GM12878 (cell line): ENCODE measurements around the gene SH3BGRL3. TPM values are rescaled to one million over a fixed set of nuclear protein-coding genes. Genes with fewer than 3 reads are reported as not detected.

Experiments used
- ATAC-seq: fragments of 200-7000 bp; cut with Tn5 transposase; 3 replicates; pipeline ENCODE4 v1.9.1; 2020; ENCODE audit warnings: mild to moderate bottlenecking, moderate library complexity
- BruUV-seq: library from RNA; stranded (reverse); fragments of 400-500 nt; replicated peaks from 2 replicates; lab custom pipeline; 2021; lab: Mats Ljungman, UMichigan
- CTCF ChIA-PET: fragments of 300-600 bp; sonication (Branson Sonifier 250); formaldehyde crosslinking; extraction: SDS; loops from one replicate; lab custom pipeline; 2021; ENCODE audit warnings: inconsistent platforms; lab: Yijun Ruan, JAX
- POLR2A ChIA-PET: fragments of 350-600 bp; formaldehyde crosslinking; extraction: SDS; loops from one replicate; lab custom pipeline; 2021; ENCODE audit warnings: inconsistent platforms; lab: Charles Lee
- RAD21 ChIA-PET: fragments of 300-600 bp; sonication (Branson Sonifier 250); formaldehyde crosslinking; loops from one replicate; lab custom pipeline; 2023; ENCODE audit warnings: antibody characterized with exemption; ENCODE audit not compliant: unreplicated experiment; lab: Charles Lee
- SMC1A ChIA-PET: fragments of 300-600 bp; sonication (Branson Sonifier 250); formaldehyde crosslinking; loops from one replicate; lab custom pipeline; 2023; ENCODE audit not compliant: unreplicated experiment, uncharacterized antibody; lab: Charles Lee
- DNase-seq: peaks from one replicate; pipeline ENCODE4 v3.0.0-alpha.2; 2011; ENCODE audit warnings: low read depth, low spot score
- FAIRE-seq: peaks from 3 replicates; lab custom pipeline; 2011; peaks lifted over from hg19 to GRCh38; lab: Jason Lieb, UNC
- H2AFZ ChIP-seq: 2 replicates; pipeline ENCODE4 v1.6.0; 2011; ENCODE audit warnings: low read depth, low read length, control low read depth; ENCODE audit not compliant: control insufficient read depth
- H3K27ac ChIP-seq: 2 replicates; pipeline ENCODE4 v1.5.1; 2011; ENCODE audit warnings: control low read depth; ENCODE audit not compliant: control insufficient read depth, insufficient read depth
- H3K27me3 ChIP-seq, 2 experiments: replicated peaks in 1 of 2; 2 replicates each; pipeline versions ENCODE4 v1.6.0 to v1.6.1; 2011; ENCODE audit warnings: low read length in 1 of 2; ENCODE audit not compliant: control insufficient read depth in 2 of 2, insufficient read depth in 2 of 2
- H3K36me3 ChIP-seq, 2 experiments: 2 replicates each; pipeline ENCODE4 v1.5.1; 2011; ENCODE audit warnings: low read length in 1 of 2; ENCODE audit not compliant: control insufficient read depth in 2 of 2, insufficient read depth in 2 of 2
- H3K4me1 ChIP-seq: 2 replicates; pipeline ENCODE4 v1.6.1; 2011; ENCODE audit warnings: mild to moderate bottlenecking, low read length, moderate library complexity, mixed read lengths; ENCODE audit not compliant: control insufficient read depth, insufficient read depth
- H3K4me2 ChIP-seq: 2 replicates; pipeline ENCODE4 v1.6.0; 2011; ENCODE audit warnings: control low read depth; ENCODE audit not compliant: control insufficient read depth, insufficient read depth
- H3K4me3 ChIP-seq: fragments of 200-600 bp; sonication (generic); 2 replicates; pipeline ENCODE4 v1.5.1; 2016
- H3K79me2 ChIP-seq: 2 replicates; pipeline ENCODE4 v1.6.0; 2011; ENCODE audit warnings: low read length; ENCODE audit not compliant: control insufficient read depth, insufficient read depth
- H3K9ac ChIP-seq: 2 replicates; pipeline ENCODE4 v1.8.0; 2011; ENCODE audit warnings: low read length, control low read depth, mixed read lengths; ENCODE audit not compliant: control insufficient read depth, insufficient read depth
- H3K9me3 ChIP-seq: replicated peaks from 3 replicates; pipeline ENCODE4 v1.5.1; 2011; ENCODE audit warnings: mild to moderate bottlenecking, low read length; ENCODE audit not compliant: control insufficient read depth, insufficient read depth
- H4K20me1 ChIP-seq: 2 replicates; pipeline ENCODE4 v1.6.0; 2011; ENCODE audit not compliant: control insufficient read depth, insufficient read depth
- BCL11A ChIP-seq: IDR thresholded peaks from 2 replicates; pipeline ENCODE4 v1.6.1; 2011; ENCODE audit warnings: low read depth, low read length
- CHD2 ChIP-seq: IDR thresholded peaks from 2 replicates; pipeline ENCODE4 v1.6.1; 2011; ENCODE audit warnings: low read depth, low read length, improper control_type of control experiment, borderline replicate concordance
- HDGF ChIP-seq: fragments of 450-650 bp; IDR thresholded peaks from 2 replicates; pipeline ENCODE4 v1.6.1; 2016; ENCODE audit warnings: antibody characterized with exemption
- HSF1 ChIP-seq: fragments of 150-350 bp; IDR thresholded peaks from 2 replicates; pipeline ENCODE4 v1.6.1; 2014; ENCODE audit warnings: mild to moderate bottlenecking, low read depth, low read length
- IKZF2 ChIP-seq, 2 experiments: fragments of 450-650 bp; IDR thresholded peaks; 2 replicates each; pipeline ENCODE4 v1.6.1; 2017; ENCODE audit warnings: mild to moderate bottlenecking in 2 of 2, moderate library complexity in 2 of 2
- MEF2A ChIP-seq: IDR thresholded peaks from 2 replicates; pipeline ENCODE4 v1.6.1; 2011; ENCODE audit warnings: low read depth, mild to moderate bottlenecking, low read length, moderate library complexity; ENCODE audit not compliant: insufficient read depth
- NFYA ChIP-seq: IDR thresholded peaks from 2 replicates; pipeline ENCODE4 v1.6.1; 2011; ENCODE audit warnings: low read depth, mild to moderate bottlenecking, low read length, improper control_type of control experiment, borderline replicate concordance
- NFYB ChIP-seq: IDR thresholded peaks from 2 replicates; pipeline ENCODE4 v1.6.1; 2011; ENCODE audit warnings: low read depth, mild to moderate bottlenecking, low read length, improper control_type of control experiment, moderate library complexity; ENCODE audit not compliant: insufficient read depth
- NR2C2 ChIP-seq: IDR thresholded peaks from 2 replicates; pipeline ENCODE4 v1.6.1; 2011; ENCODE audit warnings: borderline replicate concordance, low read depth; ENCODE audit not compliant: control insufficient read depth, insufficient read length
- POU2F2 ChIP-seq: IDR thresholded peaks from 3 replicates; pipeline ENCODE4 v1.6.1; 2011; ENCODE audit warnings: low read depth, mild to moderate bottlenecking, low read length, borderline replicate concordance
- RCOR1 ChIP-seq: conservative IDR thresholded peaks from 2 replicates; pipeline ENCODE4 v1.6.1; 2012; ENCODE audit warnings: low read depth, low read length, improper control_type of control experiment
- RELB ChIP-seq: fragments of 450-650 bp; IDR thresholded peaks from 2 replicates; pipeline ENCODE4 v1.6.1; 2017; ENCODE audit warnings: low read depth, mild to moderate bottlenecking, moderate library complexity
- REST ChIP-seq: IDR thresholded peaks from 2 replicates; pipeline ENCODE4 v1.6.1; 2012; ENCODE audit warnings: mild to moderate bottlenecking, low read depth, low read length
- SIX5 ChIP-seq: IDR thresholded peaks from 2 replicates; pipeline ENCODE4 v1.6.1; 2011; ENCODE audit warnings: mild to moderate bottlenecking, low read depth, low read length, moderate library complexity; ENCODE audit not compliant: severe bottlenecking
- SMAD5 ChIP-seq: IDR thresholded peaks from 2 replicates; pipeline ENCODE4 v1.6.1; 2016; ENCODE audit warnings: antibody characterized with exemption, low read depth
- YY1 ChIP-seq: IDR thresholded peaks from 2 replicates; pipeline ENCODE4 v1.6.1; 2011; ENCODE audit warnings: low read depth, mild to moderate bottlenecking, low read length
- WGBS: methylation state at CpG from one replicate; pipeline ENCODE4 v1.1.6; 2016; ENCODE audit warnings: low lambda C conversion rate; ENCODE audit not compliant: insufficient replicate concordance, insufficient coverage; ENCODE audit errors: missing lambda C conversion rate; 5-methylcytosine and 5-hydroxymethylcytosine counted together
- in situ Hi-C: fragments of 300-500 bp; cut with MboI; formaldehyde crosslinking; loops from 9 replicates; pipeline ENCODE4 v1.14.3; 2018; ENCODE audit warnings: mixed read lengths
- intact Hi-C: fragments of 100-400 bp; cut with micrococcal nuclease; formaldehyde crosslinking; loops from one replicate; pipeline ENCODE4 v1.14.2; 2022; ENCODE audit not compliant: unreplicated experiment
- polyA plus RNA-seq, 11 experiments: library from polyadenylated mRNA; depleted of rRNA in 4 of 11; unstranded in 6 of 11; stranded (reverse) in 5 of 11; fragments of >200 nt; fragmentation: Nextera tagmentation in 4 of 11; fragmentation: Illumina TruSeq in 1 of 11; extraction: Ambion mirVana in 4 of 11; extraction: Trizol in 1 of 11; gene quantifications; 1 replicate in 1 of 11; 2 replicates in 10 of 11; pipeline versions ENCODE4 v1.2.1 to v1.2.3, GENCODE V29; 2011 to 2016; ENCODE audit warnings: inconsistent platforms in 2 of 11, missing spikeins in 2 of 11, low read depth in 1 of 11
- total RNA-seq, 4 experiments: library from RNA; depleted of rRNA in 3 of 4; stranded (reverse); fragments of >200 nt in 3 of 4; fragmentation: Illumina TruSeq in 1 of 4; extraction: Trizol in 1 of 4; gene quantifications; 2 replicates each; pipeline versions ENCODE4 v1.2.1 to v1.2.3, GENCODE V29; 2013 to 2021

Gene SH3BGRL3
- total and polyA plus RNA-seq, 10 of the 15 experiments (the other 5 are each of a cell fraction or from before 2014, with no cell fraction given) = 39.7 to 390 (median 118) TPM

DNA sequence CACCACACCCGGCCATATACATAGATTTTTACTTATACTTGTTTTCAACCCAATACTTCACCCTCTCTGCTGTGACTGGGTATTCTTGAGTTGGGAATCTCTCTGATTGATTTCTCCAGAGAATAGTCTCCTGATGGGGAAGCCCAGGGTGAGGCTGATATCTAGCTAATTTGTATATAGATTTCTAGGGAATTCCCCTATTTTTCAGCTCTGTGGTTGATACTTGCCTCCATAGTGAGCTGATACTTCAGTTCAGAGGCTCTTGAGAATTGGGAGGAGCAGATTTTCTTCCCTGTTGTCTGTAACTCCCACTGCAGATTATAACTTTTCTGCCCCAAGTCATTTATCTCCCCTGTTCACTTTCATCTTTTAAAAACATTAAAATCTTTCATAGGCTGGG lies 14.5 kb upstream of the SH3BGRL3 start (continued):
- TF ChIP-seq RELB (no peak), BCL11A (no peak), SIX5 (no peak), HDGF (no peak), RCOR1 (no peak), NR2C2 (no peak)

- CTCF ChIA-PET = interaction anchor here (1.7 kb wide), 1 partner anchor 53 kb away, joined by 6 read pairs; no protein-coding TSS in a partner anchor
- TF ChIP-seq HSF1 (no peak), CHD2 (no peak), NFYA (no peak), YY1 (no peak), IKZF2 (IDR thresholded peaks at IDR 0.05) (no peak), REST (no peak), NFYB (no peak), POU2F2 (no peak), MEF2A (no peak), SMAD5 (no peak)
These were observed 11.3 kb upstream of the SH3BGRL3 start for GRCh38 chr1:26268290-26269197.

More at GRCh38 chr1:26268290-26269197, 11.3 kb upstream of the SH3BGRL3 start:
- no peaks in the 10 kb centered on the region for H3K27me3 ChIP-seq
- ChIA-PET SMC1A (no interaction called here), RAD21 (interaction anchor here (0.9 kb wide), 1 partner anchor 53 kb away, joined by 4 read pairs; no protein-coding TSS in a partner anchor), POLR2A (no interaction called here)
- ATAC-seq = no peak
- FAIRE-seq = no peak
- peaks cover 11 to 17% of the 10 kb centered on the region in 2 experiments for H3K36me3 ChIP-seq
- H3K4me1 ChIP-seq = no peaks in the 10 kb centered on the region
- BruUV-seq = no TSS peak
- no peaks in the 10 kb centered on the region for H3K79me2 ChIP-seq
- intact Hi-C loops (no loop called here), in situ Hi-C loops (no loop called here)
- H3K9me3 ChIP-seq = peaks cover 6% of the 10 kb centered on the region; the same call in 2 of the 3 replicates
- no peaks in the 10 kb centered on the region for H4K20me1 ChIP-seq
- no peak overlapping the region for H2AFZ ChIP-seq
- DNase-seq = no peak
- H3K4me3 ChIP-seq = no peak overlapping the region
- no peak overlapping the region for H3K4me2 ChIP-seq
- 100% methylated on average over 9 of the region's 9 CpGs for WGBS
- no peak overlapping the region for H3K27ac ChIP-seq
- no peak overlapping the region for H3K9ac ChIP-seq
